Keratinocyte (primary cell): Measurements from ENCODE around the gene KLF7. TPM values are rescaled to one million over a fixed set of nuclear protein-coding genes. Genes with fewer than 3 reads are reported as not detected.

Experiments
- DNase-seq: peaks from one replicate; pipeline ENCODE4 v3.0.0-alpha.2; 2011; ENCODE audit warnings: low read depth, missing footprints, low spot score
- FAIRE-seq: peaks from 2 replicates; lab custom pipeline; 2011; peaks lifted over from hg19 to GRCh38; lab: Jason Lieb, UNC
- H2AFZ ChIP-seq: 2 replicates; pipeline ENCODE4 v1.6.0; 2012; ENCODE audit warnings: low read length, control low read depth, inconsistent platforms; ENCODE audit not compliant: control insufficient read depth
- H3K27ac ChIP-seq: 2 replicates; pipeline ENCODE4 v1.5.1; 2011; ENCODE audit warnings: low read length; ENCODE audit not compliant: control insufficient read depth, insufficient read depth
- H3K27me3 ChIP-seq: 3 replicates; pipeline ENCODE4 v1.6.0; 2011; ENCODE audit warnings: low read length; ENCODE audit not compliant: control insufficient read depth, insufficient read depth; ENCODE audit errors: extremely low read depth
- H3K36me3 ChIP-seq, 2 experiments: 2 replicates in 1 of 2; 3 replicates in 1 of 2; pipeline ENCODE4 v1.5.1; 2011; ENCODE audit warnings: low read length in 2 of 2, mild to moderate bottlenecking in 1 of 2; ENCODE audit not compliant: control insufficient read depth in 2 of 2, insufficient read depth in 2 of 2; ENCODE audit errors: extremely low read depth in 1 of 2
- H3K4me1 ChIP-seq: 3 replicates; pipeline ENCODE4 v1.5.1; 2011; ENCODE audit warnings: low read length; ENCODE audit not compliant: control insufficient read depth, insufficient read depth; ENCODE audit errors: extremely low read depth
- H3K4me2 ChIP-seq: 3 replicates; pipeline ENCODE4 v1.6.0; 2011; ENCODE audit warnings: low read depth, low read length; ENCODE audit not compliant: control insufficient read depth, insufficient read depth; ENCODE audit errors: extremely low read depth
- H3K4me3 ChIP-seq, 3 experiments: fragments of 200-600 bp in 1 of 3; sonication (generic) in 1 of 3; 2 replicates in 2 of 3; 3 replicates in 1 of 3; pipeline ENCODE4 v1.5.1; 2011 to 2016; ENCODE audit warnings: low read length in 3 of 3, mild to moderate bottlenecking in 3 of 3, control low read depth in 2 of 3, inconsistent platforms in 1 of 3, low read depth in 1 of 3, mixed read lengths in 1 of 3, mixed run types in 1 of 3, moderate library complexity in 1 of 3; ENCODE audit not compliant: control insufficient read depth in 2 of 3, insufficient read depth in 2 of 3; ENCODE audit errors: extremely low read depth in 1 of 3
- H3K79me2 ChIP-seq: 2 replicates; pipeline ENCODE4 v1.6.0; 2012; ENCODE audit warnings: low read length; ENCODE audit not compliant: control insufficient read depth, insufficient read depth
- H3K9ac ChIP-seq: 3 replicates; pipeline ENCODE4 v1.6.0; 2011; ENCODE audit warnings: low read length; ENCODE audit not compliant: control insufficient read depth, insufficient read depth; ENCODE audit errors: extremely low read depth
- H3K9me1 ChIP-seq: 3 replicates; pipeline ENCODE4 v1.6.0; 2011; ENCODE audit warnings: low read length; ENCODE audit not compliant: control insufficient read depth, insufficient read depth; ENCODE audit errors: extremely low read depth
- H3K9me3 ChIP-seq: 2 replicates; pipeline ENCODE4 v1.5.1; 2012; ENCODE audit warnings: low read depth, low read length; ENCODE audit not compliant: control insufficient read depth
- H4K20me1 ChIP-seq: 3 replicates; pipeline ENCODE4 v1.6.0; 2011; ENCODE audit warnings: low read length; ENCODE audit not compliant: control insufficient read depth, insufficient read depth; ENCODE audit errors: extremely low read depth
- EZH2 ChIP-seq: IDR thresholded peaks from one replicate; pipeline ENCODE4 v1.6.1; 2012; ENCODE audit warnings: inconsistent platforms, mild to moderate bottlenecking, low read length, moderate library complexity
- dilution Hi-C: fragments of 300-500 bp; cut with MboI; formaldehyde crosslinking; loops from one replicate; pipeline ENCODE4 v1.7.0; 2020; ENCODE audit warnings: low sequenced_read_pairs; ENCODE audit not compliant: extremely low pct_ligation_motif_present
- polyA plus RNA-seq, 5 experiments: library from polyadenylated mRNA; depleted of rRNA in 3 of 5; stranded (reverse) in 3 of 5; stranded (forward) in 1 of 5; unstranded in 1 of 5; fragments of >200 nt; gene quantifications; 1 replicate in 1 of 5; 2 replicates in 3 of 5; 3 replicates in 1 of 5; pipeline versions ENCODE4 v1.2.1 to v1.2.3, GENCODE V29; 2011 to 2012; ENCODE audit warnings: missing spikeins in 2 of 5, low read depth in 1 of 5, low replicate concordance in 1 of 5
- TF ChIP-seq, protein P1 (sequence below), 3 experiments: IDR thresholded peaks in 1 of 3; conservative IDR thresholded peaks in 1 of 3; optimal IDR thresholded peaks in 1 of 3; 2 replicates in 2 of 3; 3 replicates in 1 of 3; pipeline versions ENCODE3 to v1.5.1; 2011; ENCODE audit warnings: low read length in 3 of 3, mild to moderate bottlenecking in 3 of 3, moderate library complexity in 2 of 3, control low read depth in 1 of 3, inconsistent platforms in 1 of 3; ENCODE audit not compliant: insufficient read depth in 2 of 3; ENCODE audit errors: extremely low read depth in 1 of 3

KLF7 gene
- polyA plus RNA-seq, 1 donor (not counting 4 experiments of a cell fraction or from before 2014, with no cell fraction given) = 44.7 TPM

DNA sequence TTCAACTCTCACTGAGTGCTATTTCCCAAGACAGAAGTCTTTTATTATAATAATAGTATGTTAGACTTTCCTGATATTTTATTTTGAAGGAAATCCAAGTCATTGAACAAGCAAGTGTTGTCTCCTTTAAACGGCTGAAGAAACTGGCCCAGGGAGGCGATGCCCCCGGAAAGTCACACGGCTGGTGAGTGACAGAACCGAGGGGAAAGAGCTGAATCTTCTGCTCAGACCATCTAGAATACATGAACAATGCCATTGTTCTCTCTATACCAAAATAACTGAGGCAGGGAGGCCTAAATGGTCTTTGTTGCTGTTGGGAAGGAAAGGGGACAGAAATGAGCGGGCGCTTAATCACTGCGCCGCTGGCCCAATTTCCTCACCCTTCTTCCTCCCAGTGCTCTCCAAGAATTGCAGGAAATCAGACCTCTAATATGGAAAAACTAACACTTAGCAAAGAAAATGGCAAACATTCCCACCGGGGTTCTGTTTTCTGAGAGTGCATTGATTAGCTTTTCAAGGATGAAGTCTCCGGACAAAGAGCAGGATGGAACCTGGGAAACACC is 101.5 kb downstream of the KLF7 start:
- no peak for TF ChIP-seq EZH2
- TF ChIP-seq, protein P1, sequence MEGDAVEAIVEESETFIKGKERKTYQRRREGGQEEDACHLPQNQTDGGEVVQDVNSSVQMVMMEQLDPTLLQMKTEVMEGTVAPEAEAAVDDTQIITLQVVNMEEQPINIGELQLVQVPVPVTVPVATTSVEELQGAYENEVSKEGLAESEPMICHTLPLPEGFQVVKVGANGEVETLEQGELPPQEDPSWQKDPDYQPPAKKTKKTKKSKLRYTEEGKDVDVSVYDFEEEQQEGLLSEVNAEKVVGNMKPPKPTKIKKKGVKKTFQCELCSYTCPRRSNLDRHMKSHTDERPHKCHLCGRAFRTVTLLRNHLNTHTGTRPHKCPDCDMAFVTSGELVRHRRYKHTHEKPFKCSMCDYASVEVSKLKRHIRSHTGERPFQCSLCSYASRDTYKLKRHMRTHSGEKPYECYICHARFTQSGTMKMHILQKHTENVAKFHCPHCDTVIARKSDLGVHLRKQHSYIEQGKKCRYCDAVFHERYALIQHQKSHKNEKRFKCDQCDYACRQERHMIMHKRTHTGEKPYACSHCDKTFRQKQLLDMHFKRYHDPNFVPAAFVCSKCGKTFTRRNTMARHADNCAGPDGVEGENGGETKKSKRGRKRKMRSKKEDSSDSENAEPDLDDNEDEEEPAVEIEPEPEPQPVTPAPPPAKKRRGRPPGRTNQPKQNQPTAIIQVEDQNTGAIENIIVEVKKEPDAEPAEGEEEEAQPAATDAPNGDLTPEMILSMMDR (optimal IDR thresholded peaks at IDR 0.05 in 1 of 3, IDR thresholded peaks at IDR 0.05 in 1 of 3, conservative IDR thresholded peaks at IDR 0.05 in 1 of 3; ENCODE audit: extremely low read depth in 1 of 3, insufficient read depth in 2 of 3, low read length in 3 of 3) = no peak
- no peaks in the 10 kb centered on the region for H3K36me3 ChIP-seq
- H4K20me1 ChIP-seq = no peaks in the 10 kb centered on the region
- H3K4me3 ChIP-seq = no peak overlapping the region
- dilution Hi-C loops = no loop called here
- no peak overlapping the region for H3K27ac ChIP-seq
- FAIRE-seq (no peak), DNase-seq (no peak)
- no peak overlapping the region for H3K4me2 ChIP-seq
- no peak overlapping the region for H3K9ac ChIP-seq
- H3K9me1 ChIP-seq = no peaks in the 10 kb centered on the region
- no peaks in the 10 kb centered on the region for H3K79me2 ChIP-seq
- H3K9me3 ChIP-seq = no peaks in the 10 kb centered on the region
- no peak overlapping the region for H2AFZ ChIP-seq
- no peaks in the 10 kb centered on the region for H3K27me3 ChIP-seq
- peaks cover 8% of the 10 kb centered on the region for H3K4me1 ChIP-seq

DNA sequence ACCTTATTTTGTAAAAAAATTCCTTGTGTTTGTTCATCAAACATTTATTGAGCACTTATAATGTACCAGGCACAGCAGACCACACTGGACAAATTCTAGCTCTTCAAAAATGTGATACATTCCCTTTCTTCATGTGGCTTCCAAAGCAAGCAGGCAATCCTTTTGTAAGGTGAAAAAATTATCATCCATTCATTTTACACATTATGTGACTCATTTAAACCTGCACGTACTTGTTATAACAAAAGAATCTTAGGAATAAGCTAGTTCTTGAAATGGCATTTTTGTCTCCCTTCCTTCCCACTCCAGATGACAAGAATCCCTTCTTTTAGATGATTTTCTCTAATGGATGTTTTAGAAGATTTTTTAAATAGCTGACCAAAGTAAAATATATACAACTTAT is 104.6 kb downstream of the KLF7 start:
- peak; percentile 89 for FAIRE-seq
- dilution Hi-C loops = no loop called here
- H3K79me2 ChIP-seq = no peaks in the 10 kb centered on the region
- no peaks in the 10 kb centered on the region for H3K9me1 ChIP-seq
- no peaks in the 10 kb centered on the region for H3K9me3 ChIP-seq
- no peak overlapping the region for H3K27ac ChIP-seq
- DNase-seq = peak; percentile 25
- H3K4me1 ChIP-seq = peaks cover 8% of the 10 kb centered on the region
- H3K4me3 ChIP-seq = no peak overlapping the region
- peak overlapping the region; percentile 2 for H3K4me2 ChIP-seq
- no peaks in the 10 kb centered on the region for H3K27me3 ChIP-seq
- H2AFZ ChIP-seq = no peak overlapping the region
- H3K36me3 ChIP-seq = no peaks in the 10 kb centered on the region
- H4K20me1 ChIP-seq = no peaks in the 10 kb centered on the region
- TF ChIP-seq, protein P1 (optimal IDR thresholded peaks at IDR 0.05 in 1 of 3, IDR thresholded peaks at IDR 0.05 in 1 of 3, conservative IDR thresholded peaks at IDR 0.05 in 1 of 3; ENCODE audit: extremely low read depth in 1 of 3, insufficient read depth in 2 of 3, low read length in 3 of 3) = no peak
- TF ChIP-seq EZH2 = no peak
- H3K9ac ChIP-seq = no peak overlapping the region
